SK-N-MC (cell line): ENCODE measurements around the gene QSOX2.

Source experiments
- DNase-seq: peaks from one replicate; pipeline ENCODE4 v3.0.0-alpha.2; 2011; ENCODE audit warnings: low read depth, low spot score
- H3K27ac ChIP-seq: fragments of 200-600 bp; sonication (generic); 2 replicates; pipeline ENCODE4 v1.5.1; 2016; ENCODE audit warnings: mixed run types
- H3K36me3 ChIP-seq: fragments of 200-600 bp; sonication (generic); 2 replicates; pipeline ENCODE4 v1.6.1; 2017; ENCODE audit warnings: antibody characterized with exemption, low read length, mixed read lengths; ENCODE audit not compliant: insufficient read depth
- H3K4me3 ChIP-seq: fragments of 200-600 bp; sonication (generic); 2 replicates; pipeline ENCODE4 v1.5.1; 2016
- H3K9ac ChIP-seq: fragments of 200-600 bp; sonication (generic); 2 replicates; pipeline ENCODE4 v1.8.0; 2017; ENCODE audit warnings: mixed run types, mixed read lengths; ENCODE audit not compliant: insufficient read length
- H3K9me3 ChIP-seq: fragments of 200-600 bp; sonication (generic); 2 replicates; pipeline ENCODE4 v1.6.1; 2017; ENCODE audit warnings: low read depth, mild to moderate bottlenecking, antibody characterized with exemption, low read length, moderate library complexity, mixed read lengths
- EZH2 ChIP-seq: fragments of 200-600 bp; sonication (generic); IDR thresholded peaks from one replicate; pipeline ENCODE4 v1.6.1; 2017; ENCODE audit warnings: antibody characterized with exemption
- FOXP2 ChIP-seq: optimal IDR thresholded peaks from 2 replicates; pipeline ENCODE3; 2011; ENCODE audit warnings: mild to moderate bottlenecking, moderate library complexity; ENCODE audit not compliant: insufficient read depth; ENCODE audit errors: extremely low read length, control extremely low read depth
- POLR2AphosphoS5 ChIP-seq: IDR thresholded peaks from 2 replicates; pipeline ENCODE4 v1.6.1; 2012; ENCODE audit warnings: mild to moderate bottlenecking, low read depth, low read length, borderline replicate concordance

QSOX2 gene

DNA sequence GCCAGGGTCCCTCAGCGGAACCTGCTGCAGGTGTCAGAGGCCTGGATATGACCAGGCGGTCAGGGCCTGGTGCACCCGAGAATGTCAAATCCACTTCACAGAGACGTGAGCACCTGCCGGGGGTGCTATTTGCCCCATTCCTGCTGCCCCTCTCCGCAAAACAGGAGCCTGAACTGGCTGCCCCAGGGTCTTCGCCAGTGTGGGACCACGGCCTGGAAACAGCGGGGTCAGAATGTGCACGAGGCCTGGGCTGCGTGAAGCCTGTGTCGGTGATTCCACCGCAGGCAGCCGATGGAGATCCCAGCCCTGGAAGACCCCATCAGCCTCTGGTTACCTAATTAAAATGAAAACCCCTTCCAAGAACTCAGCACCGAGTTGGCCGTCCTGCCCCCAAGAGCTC is 85.8 kb downstream of the QSOX2 start:
- no peak for DNase-seq
- no peak overlapping the region for H3K27ac ChIP-seq
- TF ChIP-seq POLR2AphosphoS5 (no peak), EZH2 (no peak), FOXP2 (no peak)
- no peaks in the 10 kb centered on the region for H3K36me3 ChIP-seq
- H3K4me3 ChIP-seq = no peak overlapping the region
- no peak overlapping the region for H3K9ac ChIP-seq
- peaks cover 3% of the 10 kb centered on the region; the same call in 1 of the 2 replicates for H3K9me3 ChIP-seq

DNA sequence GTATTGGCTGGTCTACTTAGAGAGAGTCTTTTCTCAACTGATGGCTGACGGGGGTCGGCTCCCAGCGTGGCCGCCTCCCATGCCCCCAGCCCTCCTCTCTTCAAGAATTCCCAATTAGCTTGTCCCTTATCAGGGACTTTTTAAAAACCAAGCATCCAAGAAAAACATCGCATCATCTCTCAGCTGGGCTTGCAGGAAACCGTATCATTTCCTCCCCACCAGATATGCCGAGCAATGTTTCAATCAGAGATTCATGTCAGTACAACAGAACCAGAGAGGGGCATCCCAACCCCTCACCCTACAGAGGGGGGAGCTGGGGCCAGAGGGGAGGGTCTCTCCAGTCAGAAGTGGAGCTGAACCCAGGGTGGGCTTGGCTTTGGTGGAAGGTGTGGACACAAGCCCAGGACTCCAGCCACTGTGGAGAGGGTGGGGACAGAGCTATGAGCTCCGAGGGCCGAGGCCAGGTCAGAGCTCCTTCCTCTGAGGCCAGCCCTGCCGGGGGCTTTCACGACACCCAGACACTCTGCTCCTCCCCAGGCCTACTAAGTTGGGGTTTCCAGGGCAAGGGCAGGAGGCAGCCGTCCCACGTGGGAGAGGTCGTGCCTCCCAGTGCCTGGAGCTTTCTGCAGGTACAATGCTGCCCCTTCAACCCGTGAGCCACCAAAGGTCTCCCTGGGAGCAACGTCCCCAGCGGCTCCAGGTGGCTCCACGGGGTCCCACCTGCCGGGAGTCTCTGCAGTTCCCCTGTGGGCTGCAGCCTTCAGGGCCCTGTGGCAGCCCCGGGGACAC is 87.9 kb downstream of the QSOX2 start:
- no peak overlapping the region for H3K27ac ChIP-seq

More for the DNA sequence above, 87.9 kb downstream of the QSOX2 start:
- no peak for DNase-seq
- no peak overlapping the region for H3K4me3 ChIP-seq
- TF ChIP-seq EZH2 (no peak), POLR2AphosphoS5 (no peak), FOXP2 (no peak)
- H3K9ac ChIP-seq = no peak overlapping the region
- no peaks in the 10 kb centered on the region for H3K36me3 ChIP-seq
- H3K9me3 ChIP-seq = no peaks in the 10 kb centered on the region
